GM18861 (cell line): ENCODE results near the gene SLC43A2.
"Not testable (repeated sequence)": the region's sequence is repeated elsewhere in the genome, so short reads cannot be mapped to it uniquely, and the experiment has no call there.

Source experiments
- ATAC-seq: cut with Tn5 transposase; IDR thresholded peaks from one replicate; pipeline ENCODE4 v1.9.1; 2021; ENCODE audit not compliant: unreplicated experiment

SLC43A2 gene

DNA sequence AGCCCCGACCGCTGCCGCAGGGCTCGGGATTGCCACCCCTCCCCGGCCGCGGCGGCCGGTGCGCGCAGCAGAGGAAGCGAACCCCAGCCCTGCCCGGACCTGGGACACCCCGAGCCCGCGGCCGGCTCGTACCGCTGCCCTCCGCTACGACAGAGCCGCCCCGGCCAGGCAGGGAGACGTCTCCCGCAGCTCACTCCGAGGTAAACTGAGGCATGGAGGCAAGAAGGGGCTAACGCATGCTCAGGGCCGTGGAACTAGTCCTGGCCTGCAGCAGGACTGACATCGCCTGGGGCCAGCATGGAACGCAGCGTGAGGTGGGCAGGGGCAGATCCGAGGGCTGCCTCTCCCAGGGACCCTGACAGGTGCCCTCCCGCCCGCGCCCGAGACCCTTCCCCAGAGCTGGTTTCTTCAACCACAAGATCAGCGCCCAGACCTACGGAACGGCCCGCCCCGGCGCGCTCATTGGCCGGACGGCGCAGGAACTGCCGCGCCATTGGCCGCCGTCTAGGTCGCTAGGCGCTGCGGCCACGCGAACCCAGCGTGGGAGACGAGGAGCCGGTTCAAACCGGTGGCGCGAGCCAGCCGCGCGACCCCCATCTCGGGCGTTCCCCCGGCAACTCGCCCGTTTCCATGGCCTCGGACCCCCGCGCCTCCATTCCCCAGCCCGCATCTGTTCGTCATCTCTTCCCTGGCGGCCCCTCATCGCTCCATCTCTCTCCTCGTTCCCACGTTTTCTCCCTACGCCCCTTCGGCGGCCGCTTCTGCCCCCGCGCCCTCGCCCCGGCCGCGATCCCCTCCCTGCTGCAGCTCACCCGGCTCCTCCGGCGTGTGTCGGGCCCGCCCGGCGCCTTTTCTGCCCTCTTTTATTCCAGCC is at the start of gene SLC43A2:
SLC43A2 (minus strand) TSS at position 853 of the 874 bp plus-strand sequence. CDS start 960 bp downstream, outside the sequence.
- ATAC-seq = peak; percentile 35

GRCh38 chr17:1676401-1676800 is 47.8 kb upstream of the SLC43A2 start:
- ATAC-seq = no peak

DNA sequence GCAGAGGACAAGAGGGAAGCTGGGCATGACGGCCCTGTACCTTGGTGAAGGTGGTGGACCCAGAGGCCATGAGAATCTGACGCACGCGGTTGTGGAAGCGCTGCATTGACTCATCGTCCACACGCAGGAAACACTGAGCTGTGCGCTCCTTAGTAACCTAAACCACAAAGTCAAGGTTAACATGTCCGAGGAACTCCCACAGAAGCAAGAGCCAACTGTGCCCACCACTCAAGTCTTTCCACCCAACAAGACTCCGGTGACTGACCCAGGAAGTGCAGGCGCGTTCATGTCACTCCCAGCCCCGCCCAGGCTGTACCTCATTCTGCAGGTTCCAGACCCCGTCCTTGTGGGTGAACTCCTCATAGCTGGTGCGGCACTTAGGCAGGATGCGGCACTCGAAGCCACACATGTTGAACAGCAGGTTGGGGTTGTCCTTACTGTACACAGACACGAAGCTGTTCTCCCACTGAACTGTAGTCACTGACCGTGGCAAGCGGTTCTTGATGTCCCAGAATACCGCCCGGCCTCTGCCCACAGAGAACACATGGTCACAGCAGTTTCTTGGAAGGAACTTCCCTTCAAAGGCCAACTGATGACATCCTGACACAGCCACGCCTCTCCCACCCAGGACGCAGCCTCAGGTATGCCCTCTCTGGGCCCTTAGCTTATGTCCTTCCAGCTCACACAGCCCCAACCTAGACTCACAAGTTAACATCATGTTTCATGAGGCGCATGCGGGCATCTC is 44.6 kb upstream of the SLC43A2 start:
- no peak for ATAC-seq

GRCh38 chr17:1663934-1664333 is 35.3 kb upstream of the SLC43A2 start:
- ATAC-seq = not testable (repeated sequence)

GRCh38 chr17:1661045-1661444 is 32.4 kb upstream of the SLC43A2 start:
- no peak for ATAC-seq

DNA sequence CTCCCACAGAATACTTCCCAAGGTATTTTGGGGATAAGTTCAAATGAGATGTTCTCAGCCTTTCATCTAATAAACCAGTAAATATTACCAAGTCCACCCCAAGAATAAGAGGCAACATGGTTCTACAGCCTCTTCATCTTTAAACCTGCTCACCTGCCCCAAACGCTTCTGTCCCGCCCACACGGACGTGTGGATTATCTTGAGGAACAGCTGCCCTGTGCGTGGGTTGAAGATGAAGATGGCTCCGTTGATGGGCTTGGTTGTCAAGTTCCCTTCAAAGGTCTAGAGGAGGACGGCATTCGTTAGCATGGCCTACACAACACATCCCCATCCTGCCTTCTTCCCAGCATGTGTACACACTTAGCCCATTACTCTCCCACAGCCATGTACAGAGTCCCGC is 29.5 kb upstream of the SLC43A2 start:
- no peak for ATAC-seq

DNA sequence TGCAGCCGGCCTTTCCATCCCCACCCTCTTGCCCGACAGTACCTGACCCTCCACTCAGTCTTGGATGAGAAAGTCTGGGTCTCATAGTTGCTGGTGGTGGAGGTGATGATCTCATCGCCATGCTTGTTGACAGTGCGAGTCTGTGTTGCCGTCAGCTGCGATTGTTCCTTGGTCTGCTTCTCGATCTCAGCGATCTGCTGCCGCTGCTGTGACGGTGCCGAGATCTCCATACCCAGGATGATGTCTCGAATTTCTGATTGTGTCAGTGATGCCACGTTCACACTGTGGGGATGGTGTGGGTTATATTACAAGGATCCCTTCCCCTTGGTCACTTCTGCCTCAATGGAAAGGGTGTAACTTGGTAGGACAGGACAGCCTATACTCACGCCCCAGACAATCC is 25.1 kb upstream of the SLC43A2 start:
- no peak for ATAC-seq

- ATAC-seq = not testable (repeated sequence)
Observed at GRCh38 chr17:1652794-1653193, 24.2 kb upstream of the SLC43A2 start.

- no peak for ATAC-seq
Observed at GRCh38 chr17:1651559-1651844, 22.9 kb upstream of the SLC43A2 start.

DNA sequence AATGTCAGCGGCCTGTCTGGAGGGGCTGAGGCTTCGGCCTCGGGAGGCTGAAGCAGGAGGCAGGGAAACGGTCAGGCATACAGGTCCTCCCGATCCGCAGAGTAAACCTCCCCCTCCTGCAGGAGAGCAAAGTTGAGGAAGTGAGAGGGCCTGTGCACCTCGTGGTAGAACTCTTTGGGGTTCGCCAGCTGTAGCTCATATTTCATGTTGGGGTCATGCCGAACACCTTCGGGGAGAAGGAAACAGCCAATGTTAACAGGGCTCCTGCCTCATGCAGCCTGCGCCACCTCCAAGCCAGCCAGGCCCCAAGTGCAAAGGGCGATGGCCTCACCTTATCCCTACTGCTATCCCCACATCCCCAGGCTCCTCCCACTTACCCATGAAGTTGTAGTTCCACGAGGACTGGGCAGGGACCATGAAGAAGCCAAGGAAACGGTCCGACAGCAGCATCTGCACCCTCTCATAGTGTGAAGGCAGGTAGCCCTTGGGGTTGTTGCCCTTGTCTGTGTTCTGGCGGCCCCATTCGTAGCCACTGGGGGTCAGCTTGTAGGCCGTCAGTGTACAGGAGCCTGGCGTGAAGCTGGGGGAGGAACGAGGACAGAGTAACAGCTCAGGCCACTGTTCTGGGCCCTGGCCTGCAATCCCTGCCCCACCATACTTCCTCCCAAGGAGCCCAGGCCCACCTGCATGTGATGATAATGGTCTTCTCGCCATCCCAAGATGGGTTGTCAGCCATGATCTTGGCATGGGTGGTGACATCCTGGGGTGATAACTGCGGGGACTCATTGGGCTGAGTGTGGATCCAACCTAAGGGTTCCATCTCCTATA is 22.3 kb upstream of the SLC43A2 start:
- ATAC-seq = no peak

DNA sequence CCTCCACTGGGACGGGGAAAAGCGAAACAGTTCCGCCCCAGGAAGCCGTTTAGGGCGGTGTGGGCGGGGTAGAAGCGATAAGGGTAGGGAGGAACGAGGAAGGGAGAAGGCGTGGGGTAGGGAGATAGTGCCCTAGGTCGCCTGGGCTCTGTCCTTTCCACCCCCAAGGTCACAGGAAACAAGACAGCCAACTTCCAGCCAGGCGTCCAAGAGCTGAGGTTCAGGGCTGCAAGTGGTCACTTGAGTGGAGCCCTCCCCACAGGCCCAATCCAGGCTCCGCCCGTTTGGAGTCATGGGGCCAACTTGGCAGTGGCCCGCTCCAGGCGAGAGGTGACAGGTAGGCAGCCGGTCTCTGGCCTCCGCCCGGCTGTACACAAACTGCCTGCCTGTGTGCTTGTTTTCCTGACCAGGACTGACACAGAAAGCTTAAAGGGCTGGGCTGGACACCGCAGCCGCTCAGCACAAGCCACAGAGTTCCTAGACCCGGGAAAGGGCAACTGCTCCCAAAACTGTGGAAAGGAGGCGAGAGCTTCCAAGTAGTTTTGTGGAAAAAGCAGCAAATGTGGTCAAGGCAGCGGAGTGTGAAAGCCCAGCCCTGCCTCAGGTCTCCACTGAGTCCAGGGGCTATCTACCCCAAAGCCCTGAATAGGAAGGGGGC is 21.3 kb upstream of the SLC43A2 start, which contains the start of gene RILP:
RILP (minus strand) TSS at position 23 of the 658 bp plus-strand sequence. CDS start 62 bp downstream, outside the sequence.
- ATAC-seq = no peak

- ATAC-seq = peak; percentile 37
Observed at GRCh38 chr17:1648963-1649843, 20.6 kb upstream of the SLC43A2 start.

GRCh38 chr17:1648173-1648962 is 19.7 kb upstream of the SLC43A2 start:
- peak; percentile 44 for ATAC-seq

GRCh38 chr17:1647802-1648171 is 19.2 kb upstream of the SLC43A2 start:
- no peak for ATAC-seq

DNA sequence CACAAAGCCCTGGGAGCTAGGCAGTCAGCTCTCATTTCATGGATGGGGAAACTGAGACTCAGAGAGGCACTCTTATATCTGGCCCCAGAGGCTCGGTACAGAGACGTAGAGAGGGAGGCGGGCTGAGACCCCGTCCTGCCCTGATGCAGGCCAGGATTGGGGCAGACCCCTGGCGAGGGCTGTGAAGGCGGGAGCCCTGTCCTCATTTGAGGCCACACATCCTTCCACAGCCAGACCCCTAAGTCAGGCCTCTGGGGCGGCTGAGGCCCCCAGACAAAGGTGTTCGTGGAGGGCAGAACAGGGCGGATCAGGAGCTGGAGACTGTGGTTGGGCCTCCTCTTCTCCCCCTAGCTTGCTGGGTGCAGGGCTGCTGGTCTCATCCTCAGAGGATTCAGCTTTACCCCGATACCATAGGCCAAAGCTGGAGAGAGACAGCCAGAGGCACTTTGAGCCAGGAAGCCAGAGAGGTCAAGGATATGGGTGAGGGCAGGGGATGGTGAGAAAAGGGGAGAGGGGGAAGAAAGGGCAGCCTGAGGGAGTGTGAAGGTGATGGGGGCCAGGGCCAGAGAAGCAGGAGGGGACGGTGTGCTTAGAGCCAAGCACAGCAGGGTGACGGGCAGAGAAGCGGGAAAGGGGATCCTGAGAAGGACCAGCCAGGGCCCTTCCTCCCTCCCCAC is 17.7 kb upstream of the SLC43A2 start:
- ATAC-seq = no peak

DNA sequence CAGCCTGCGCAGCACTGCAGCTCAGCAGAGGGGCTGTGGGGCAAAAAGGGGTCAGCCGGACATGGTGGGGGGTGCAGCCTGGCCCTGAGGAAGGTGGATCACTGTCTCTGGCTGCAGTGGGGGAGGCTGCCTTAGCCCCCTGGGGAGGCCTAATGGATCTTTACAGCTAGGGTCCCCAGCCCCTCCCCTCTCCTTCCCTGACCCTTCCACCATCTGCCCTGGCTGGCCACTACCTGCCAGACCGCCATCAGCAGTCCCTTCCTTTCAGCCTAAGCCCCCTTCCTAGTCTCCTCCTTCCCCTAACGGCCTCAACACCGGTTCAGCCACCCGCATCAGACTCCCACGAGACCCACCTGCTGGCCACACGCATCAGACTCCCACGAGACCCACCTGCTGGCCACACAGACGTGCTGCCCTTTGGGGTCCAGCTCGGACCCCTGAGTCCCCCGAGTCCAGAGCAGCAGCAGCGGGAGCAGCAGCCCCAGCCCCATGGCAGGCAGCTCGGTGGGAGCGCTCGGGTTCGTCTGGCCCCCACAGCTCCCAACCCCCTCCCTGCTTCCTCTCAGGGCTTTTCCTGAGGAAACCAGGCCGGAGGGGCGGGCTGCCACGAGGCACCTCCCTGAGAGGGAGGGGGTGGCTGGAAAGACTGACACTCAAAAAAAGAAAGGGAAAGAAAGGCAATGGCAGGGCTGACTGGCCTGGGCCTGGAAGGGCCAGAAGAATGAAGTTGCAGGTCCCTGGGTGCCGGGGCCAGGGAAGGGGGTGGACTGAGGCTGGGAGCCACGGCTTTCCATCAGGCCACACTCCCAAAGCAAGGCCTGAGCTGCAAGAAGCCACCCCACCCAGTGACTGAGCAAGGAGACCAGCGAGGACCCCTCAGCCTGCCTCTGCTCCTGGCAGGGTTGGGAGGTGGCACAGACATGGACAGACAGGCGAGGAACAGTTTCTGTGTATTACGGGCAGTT is 16.9 kb upstream of the SLC43A2 start, which contains the start of gene SCARF1:
SCARF1 (minus strand) TSS at position 526 of the 965 bp plus-strand sequence; CDS start at position 491, 35 bp downstream.
- ATAC-seq = no peak
